Measurements from ENCODE around the gene SPRN. TPM values are rescaled to one million over a fixed set of nuclear protein-coding genes. Genes with fewer than 3 reads are reported as not detected.
"Not testable (repeated sequence)": the region's sequence is repeated elsewhere in the genome, so short reads cannot be mapped to it uniquely, and the experiment has no call there.

Gene SPRN
- total RNA-seq, 1 experiment from 2014 or later = not detected

DNA sequence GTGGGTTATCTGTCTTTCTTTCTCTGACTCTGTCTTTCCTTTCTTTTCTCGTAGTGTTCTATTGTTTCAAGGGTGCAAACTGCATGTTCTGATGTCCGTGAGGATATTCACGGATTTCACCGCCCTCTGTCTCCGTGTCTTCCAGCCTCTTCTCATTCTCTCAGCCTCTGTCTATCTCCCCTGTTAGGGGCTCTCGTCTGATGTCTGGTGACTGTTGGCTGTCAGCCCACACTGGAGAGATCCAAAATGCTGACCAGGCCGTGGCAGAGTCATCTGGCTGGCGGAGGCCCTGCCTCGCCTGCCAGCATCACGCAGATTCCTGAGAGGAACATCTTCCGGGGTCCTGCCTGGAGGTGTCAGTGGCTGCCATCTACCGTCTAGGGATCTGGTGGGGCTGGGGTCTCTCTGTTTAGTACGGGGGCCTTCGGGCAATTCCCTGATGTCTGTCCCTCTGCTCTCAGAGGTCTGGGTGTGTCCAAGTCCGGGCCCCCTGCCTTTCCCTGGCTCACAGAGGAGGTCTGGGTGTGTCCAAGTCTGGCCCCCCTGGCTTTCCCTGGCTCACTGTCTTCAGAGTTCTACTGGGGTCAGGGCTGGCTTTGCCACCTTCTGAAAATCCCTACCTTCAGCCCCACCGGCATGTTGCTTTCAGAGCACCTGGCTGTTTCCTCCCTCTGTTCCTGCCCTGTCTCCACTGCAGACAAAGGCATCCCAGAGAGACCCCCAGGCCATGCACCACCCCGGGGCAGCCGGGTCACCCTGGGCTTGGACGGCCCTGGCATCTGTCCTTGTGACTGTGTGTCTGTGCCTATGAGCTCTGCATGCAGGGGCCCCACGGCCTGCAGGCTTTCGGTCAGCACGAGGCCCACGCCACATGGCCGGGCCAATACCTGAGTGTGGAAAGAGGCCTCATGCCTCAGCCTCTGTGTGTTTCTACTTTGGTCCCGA, 15.4 kb upstream of the SPRN start:
- DNase-seq (ENCODE audit: low read depth) = no peak

DNA sequence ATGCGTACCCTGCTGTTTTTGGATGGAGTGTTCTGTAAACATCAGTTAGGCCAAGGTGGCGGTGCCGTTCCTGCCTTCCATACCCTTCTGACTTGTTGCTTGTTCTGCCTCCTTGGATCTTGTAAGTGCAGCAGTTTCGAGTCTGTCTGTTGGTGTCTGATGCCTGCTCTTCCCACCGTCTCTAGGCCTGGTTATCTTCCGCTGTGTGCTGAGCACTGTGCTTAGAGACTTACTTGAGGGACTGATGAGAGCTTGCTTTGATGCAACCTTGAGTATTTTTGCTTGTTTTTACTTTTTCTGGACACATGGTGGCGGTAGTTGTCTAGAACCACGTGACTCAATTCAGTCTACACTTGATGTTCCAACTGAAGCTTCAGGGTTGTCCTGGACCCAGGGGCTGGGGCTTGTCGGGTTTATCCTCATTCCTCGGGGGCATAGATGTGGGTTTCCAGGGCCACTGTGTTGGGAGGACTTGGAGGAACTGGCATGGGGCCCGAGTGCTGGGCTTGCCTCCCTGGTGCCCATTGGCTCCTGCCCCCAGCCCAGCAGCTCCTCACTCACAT, 14.4 kb upstream of the SPRN start:
- DNase-seq (ENCODE audit: low read depth) = peak; percentile 13

DNA sequence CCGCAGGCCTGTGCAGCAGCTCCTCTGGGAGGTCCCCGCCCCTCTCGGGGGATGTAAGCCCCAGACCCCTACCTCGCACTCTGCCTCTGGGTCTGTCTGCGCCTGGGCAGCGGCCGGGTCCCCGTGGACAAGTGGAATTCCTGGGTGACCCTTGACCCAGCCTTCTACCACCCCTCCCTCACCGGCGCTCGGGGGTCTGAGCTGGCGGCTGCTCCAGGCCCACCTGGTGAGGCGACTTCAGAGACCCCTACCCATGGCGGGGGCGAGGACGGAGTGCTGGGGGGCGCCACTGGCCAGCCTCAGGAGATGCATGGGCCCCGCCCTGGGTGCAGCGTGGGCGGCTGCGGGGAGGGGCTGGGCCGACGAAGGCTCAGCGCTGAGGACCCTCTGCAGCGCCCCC, 8.4 kb upstream of the SPRN start:
- not testable (repeated sequence) for DNase-seq (ENCODE audit: low read depth)

DNA sequence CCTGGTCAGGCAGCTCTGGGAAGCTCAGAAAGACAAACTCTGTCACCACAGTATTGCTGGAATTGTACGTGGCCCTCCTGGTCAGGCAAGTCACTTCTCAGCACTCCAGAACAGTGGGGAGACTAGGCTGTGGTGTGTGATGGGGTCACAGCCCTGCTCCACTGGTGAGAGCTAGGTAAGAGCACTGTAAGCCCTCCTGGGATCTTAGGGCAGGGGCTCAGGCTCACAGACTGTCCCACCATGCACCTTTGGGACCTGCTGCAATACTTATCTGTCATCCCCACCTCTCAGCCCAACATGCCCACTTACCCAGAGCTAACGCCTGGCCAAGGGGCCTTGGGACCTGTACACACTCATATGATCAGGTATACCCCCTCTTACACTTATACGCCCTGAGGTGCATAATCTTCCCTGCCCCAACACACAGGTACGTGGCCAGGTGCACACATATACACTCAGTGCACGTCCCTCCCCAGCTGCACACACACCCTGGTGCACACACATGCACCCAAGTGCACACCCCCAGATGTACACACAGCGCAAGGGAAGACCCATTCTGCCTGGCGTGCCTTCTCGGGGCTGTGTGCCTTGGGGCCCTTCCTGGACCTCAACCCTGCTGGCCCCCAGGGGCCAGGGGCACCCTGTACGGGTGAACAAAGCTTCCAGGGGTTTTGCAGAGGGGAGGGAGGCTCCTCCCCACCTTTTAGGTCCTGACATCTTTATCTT, 7.6 kb upstream of the SPRN start:
- DNase-seq (ENCODE audit: low read depth) = not testable (repeated sequence)

DNA sequence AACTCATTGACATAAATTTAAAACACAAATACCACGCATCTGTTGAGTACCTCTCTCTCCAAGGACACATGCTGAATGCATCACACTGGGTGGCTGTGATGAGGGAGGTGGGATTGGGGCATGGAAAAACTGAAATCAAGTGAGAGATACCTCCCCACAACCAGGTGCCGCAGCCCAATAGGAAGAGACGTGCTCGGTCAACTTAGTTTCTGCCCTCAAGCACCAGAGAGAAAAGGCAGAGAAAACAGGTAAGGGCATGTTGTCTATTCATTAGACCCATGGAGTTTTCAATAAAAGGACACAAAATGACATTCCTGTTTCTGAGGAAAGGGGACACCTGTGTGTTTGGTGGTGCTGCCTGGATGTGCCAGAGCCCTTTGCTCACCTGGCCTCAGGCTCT, 5.1 kb upstream of the SPRN start:
- DNase-seq (ENCODE audit: low read depth) = not testable (repeated sequence)

DNA sequence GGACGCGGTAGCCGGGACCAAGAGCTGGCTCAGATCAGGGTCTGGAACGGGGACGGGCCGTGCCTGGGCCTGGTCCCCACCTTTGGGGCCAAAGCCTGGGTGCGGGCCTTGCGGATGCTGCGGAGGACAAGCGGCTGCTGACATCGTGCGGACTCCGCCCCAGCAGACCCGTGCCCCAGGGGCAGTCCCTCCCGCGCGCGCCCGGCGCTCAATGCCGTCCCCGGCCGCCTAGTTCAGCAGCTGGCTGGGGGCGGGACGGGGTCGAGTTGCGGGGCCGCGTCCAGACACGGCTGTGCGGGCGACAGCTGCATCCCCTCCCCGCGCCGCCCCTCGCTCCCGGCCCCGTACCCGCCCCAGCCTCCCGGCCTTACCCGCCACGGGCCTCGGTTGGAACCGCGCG, 323 bp downstream of the SPRN start:
- DNase-seq (ENCODE audit: low read depth) = not testable (repeated sequence)

DNA sequence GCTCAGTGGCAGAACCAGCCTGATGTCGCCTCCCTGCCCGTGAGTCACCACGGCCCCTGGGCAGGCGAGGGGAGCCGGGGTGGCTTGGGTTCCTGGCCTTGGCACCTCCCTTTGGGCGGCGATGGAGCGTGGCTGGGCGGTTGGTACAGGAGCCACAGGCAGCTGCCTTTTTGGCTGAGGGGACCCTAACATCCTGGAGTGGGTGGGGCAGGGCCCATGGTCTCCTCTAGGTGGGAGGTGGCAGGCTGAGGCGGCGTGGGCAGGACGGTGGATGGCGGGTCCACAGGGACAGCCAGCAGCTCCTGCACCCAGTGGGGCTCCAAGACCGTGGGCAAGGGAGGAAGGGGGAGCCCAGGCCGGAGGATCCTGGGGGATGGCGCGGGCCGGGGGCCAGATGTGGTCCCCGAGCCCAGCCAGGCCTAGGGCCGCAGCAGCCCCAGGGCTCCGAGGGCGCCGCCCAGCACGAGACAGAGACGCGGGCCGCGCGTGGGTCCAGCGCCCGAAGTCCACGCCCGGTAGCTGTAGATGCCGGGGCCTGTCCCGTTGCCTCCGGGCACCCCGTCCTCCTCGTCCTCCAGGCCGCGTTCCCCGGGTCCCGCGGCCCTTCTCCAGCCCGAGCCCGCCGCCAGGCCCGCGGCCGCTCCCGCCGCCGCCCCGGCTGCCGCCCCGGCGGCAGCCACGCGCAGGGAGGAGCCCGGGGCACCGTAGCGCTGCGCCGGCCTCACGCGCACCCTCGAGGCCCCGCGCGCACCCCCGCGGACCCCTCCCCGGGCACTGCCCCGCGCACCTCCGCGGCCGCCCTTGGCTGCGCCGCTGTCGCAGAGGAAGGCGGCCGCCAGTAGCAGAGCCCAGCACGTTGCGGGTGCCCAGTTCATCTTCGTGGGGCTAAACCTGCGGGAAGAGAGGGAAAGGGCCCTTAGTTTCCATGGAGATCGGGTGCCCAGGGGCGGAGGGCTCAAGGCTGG, 1.3 kb downstream of the SPRN start:
- DNase-seq (ENCODE audit: low read depth) = no peak

DNA sequence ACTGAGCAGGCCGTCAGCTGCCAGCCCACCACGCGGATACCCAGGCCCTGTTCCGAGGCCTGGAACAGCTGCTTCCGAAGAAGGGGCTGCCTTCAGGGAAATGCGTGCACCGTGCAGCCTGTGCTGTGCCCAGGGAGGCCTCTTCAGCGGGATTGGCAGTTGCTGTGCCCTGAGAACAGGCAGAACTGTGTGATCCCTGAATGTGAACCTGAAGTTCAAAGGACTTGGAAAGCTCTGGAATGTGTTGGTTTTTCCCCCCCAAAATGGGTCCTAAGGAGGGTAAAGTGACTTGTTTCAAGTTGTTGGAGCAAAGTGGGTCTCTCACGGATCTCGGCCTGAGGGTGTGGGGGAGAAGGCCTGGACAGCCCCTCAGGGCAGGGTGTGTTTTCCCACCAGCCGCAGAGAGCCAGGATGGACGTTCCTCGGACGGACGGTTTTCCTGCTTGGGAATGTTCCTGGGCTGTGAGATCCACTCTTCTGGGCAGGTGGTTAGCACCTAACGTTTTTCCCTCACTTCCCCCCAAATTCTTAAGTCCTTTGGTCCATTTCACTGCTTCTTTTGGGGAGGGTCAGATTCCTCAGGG, 2.1 kb downstream of the SPRN start:
- DNase-seq (ENCODE audit: low read depth) = no peak

DNA sequence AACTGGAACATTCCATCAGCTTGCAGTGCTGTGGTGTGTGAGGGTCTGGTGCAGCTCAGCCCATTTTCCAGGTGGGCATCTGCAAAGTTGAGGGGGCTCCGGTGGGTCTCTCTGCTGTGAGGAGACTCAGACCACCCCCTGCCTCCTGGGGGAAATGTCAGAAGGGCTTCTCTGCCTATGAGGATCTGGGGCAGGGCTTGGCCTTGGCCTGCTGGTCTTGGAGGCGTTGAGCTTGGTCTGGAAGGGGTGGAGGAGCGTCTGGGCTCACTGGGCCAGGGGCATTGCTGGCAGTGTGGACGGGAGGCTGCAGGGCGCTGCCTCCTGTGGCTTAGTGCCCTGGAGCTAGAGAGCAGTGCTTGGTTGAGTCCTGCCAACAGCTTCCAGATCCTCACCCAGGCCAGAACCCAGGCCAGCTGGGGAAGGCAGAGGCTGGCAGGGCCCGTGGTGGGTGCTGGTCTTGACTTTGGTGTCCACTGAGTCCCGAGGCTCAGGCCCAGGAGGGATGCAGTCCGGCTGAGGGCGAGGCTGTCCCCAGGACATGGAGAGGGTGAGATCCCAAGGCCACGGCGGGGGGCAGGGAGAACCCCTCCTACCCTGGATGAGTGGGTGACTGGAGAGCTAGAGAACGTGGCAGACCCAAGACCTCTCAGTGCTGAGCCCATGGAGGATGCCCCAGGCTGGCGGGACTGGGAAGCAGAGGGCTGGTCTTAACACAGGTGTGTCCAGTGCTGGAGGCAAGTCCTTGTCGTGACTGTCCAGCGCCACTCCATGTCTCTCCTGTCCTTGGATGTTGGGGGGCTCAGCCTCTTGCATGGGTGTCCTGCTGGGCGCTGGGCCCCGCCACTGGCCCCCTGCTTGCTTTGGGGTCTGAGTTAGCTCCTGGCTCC, 2.8 kb downstream of the SPRN start:
- DNase-seq (ENCODE audit: low read depth) = no peak

DNA sequence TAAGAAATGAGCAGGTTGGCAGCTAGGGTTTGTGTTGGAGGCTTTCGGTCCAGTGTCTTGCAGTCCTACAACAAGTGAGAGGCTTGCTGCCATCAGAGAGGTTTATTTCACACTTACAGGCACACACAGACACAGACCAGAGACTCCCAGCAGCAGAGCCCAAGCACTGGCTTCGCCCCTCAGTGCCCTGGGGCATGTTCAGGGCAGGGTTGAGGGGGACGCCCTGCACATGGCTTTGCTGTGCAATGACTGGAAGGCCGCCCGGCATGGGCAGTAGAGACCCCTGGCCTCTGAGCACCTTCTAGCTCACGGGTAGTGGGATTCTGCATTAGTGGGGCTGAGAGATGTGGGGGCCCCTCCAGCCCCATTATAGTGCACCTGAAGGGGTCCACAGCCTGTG, 3.8 kb downstream of the SPRN start:
- DNase-seq (ENCODE audit: low read depth) = no peak

DNA sequence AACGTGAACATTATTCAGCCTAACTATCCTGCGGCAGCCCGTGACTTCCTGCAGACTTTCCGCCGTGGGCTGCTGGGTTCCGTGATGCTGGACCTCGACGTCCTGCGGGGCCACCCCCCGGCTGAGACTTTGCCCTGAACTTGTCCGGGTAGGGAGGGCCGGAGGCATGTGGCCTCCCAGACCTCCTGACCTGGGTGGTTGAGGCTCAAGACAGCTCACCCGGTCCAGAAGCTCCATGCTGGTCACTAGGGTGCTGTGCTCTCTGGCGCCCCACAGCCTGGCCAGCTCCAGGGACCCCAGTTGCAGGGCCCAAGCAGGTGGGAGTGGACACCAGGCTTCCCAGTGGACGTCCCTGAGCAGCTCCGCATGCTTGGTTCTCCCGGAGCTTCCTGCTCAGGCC, 4.4 kb downstream of the SPRN start:
- DNase-seq (ENCODE audit: low read depth) = no peak

DNA sequence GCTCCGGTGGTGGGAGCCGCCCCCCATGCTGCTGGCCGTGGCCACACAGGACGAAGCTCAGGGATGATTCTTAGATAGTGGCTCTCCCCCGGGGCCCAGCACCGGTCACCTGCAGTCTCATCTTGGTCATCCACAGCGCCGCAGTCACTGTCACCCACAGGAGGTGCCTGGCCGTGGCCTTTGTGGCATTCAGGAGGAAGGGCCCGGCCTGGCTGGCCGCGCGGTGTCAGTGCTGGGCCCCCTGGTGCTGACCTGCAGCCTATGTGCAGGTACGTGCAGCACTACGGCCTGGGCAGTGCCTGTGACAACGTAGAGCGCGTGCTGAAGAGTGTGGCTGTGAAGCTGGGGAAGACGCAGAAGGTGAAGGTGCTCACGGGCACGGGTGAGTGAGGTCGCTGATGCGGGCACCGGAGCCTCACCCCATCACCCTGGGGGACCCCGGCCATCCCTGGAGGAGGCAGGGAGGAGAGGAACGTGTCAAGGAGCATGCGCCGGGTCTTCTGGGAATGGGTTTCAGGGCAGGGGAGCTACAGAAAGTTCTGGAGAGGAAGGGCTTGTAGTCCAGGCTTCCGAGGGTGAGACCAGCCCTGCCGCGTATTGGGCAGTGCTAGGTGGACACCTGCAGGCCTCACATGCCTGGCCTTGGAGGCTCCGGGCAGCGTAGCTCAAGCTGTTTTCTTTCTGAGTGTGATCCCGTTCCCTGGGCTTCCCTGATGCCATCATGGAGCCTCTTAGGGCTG, 5.0 kb downstream of the SPRN start:
- no peak for DNase-seq (ENCODE audit: low read depth)

DNA sequence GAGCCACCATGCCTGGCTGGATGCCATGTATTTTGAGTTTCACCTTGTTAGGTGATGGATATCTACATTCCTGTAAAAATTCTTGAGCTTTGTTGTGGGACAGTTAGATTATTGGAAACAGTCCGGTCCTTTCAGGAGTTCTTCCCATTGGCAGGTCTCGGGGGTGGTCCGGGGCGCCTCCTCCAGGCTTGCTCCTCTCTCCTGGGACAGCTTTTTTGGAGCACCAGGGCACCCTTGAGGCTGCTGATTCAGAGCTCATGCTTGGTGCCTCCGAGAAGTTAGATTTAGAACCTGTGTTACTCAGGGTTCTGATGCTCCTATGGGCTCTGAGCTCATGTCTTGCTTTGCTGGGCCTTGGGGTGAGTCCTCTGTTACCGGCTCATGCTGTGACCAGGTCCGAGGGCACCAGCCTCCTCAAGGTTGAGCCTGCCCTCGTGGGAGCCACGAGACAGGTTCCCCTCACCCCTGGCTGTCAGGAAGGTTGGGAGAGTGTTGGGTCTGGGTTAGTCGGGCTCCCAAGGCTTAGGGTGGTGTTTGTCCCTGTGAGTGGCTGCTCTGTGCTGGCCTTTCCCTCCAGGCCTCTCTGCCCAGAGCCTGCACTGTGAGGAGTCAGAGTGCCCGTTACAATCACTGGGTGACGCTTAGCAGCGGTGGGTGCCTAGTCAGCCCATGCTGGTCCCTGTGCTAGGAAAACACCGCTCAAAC, 6.0 kb downstream of the SPRN start:
- no peak for DNase-seq (ENCODE audit: low read depth)

DNA sequence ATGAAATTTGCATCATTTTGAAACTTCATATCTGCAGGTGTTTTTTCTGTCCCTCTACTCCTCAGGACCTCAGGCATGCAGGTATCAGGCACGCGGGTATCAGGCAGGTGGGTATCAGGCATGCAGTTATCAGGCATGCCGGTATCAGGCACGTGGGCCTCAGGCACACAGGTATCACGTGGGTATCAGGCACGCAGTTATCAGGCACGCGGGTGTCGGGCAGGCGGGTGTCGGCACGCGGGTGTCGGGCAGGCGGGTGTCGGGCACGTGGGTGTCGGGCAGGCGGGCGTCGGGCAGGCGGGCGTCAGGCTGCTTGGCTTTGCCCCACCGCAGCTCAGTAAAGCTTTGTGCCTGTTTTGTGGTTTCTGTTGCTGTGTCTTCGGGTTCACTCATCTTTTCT, 8.7 kb downstream of the SPRN start:
- DNase-seq (ENCODE audit: low read depth) = no peak

DNA sequence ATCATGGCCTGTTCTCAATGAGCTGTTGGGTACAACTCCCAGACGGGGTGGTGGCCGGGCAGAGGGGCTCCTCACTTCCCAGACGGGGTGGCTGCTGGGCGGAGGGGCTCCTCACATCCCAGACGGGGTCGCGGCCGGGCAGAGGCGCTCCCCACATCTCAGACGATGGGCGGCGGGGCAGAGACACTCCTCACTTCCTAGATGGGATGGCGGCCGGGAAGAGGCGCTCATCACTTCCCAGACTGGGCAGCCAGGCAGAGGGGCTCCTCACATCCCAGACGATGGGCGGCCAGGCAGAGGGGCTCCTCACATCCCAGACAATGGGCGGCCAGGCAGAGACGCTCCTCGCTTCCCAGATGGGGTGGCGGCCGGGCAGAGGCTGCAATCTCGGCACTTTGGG, 10.0 kb downstream of the SPRN start:
- not testable (repeated sequence) for DNase-seq (ENCODE audit: low read depth)

DNA sequence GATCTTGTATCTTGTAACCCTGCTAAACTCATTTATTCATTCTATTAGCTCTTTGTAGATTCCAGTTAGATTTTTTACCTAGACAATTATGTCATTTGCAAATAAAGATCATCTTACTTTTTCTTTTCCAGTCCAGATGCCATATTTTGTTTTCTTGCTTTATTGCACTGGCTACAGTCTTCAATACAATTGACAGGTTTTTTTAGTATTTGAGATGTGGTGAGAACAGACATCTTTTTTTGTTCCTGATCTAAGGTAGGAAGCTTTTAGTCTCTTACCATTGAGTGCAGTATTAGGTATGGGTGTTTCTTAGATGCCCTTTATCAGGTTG, 12.1 kb downstream of the SPRN start:
- no peak for DNase-seq (ENCODE audit: low read depth)

DNA sequence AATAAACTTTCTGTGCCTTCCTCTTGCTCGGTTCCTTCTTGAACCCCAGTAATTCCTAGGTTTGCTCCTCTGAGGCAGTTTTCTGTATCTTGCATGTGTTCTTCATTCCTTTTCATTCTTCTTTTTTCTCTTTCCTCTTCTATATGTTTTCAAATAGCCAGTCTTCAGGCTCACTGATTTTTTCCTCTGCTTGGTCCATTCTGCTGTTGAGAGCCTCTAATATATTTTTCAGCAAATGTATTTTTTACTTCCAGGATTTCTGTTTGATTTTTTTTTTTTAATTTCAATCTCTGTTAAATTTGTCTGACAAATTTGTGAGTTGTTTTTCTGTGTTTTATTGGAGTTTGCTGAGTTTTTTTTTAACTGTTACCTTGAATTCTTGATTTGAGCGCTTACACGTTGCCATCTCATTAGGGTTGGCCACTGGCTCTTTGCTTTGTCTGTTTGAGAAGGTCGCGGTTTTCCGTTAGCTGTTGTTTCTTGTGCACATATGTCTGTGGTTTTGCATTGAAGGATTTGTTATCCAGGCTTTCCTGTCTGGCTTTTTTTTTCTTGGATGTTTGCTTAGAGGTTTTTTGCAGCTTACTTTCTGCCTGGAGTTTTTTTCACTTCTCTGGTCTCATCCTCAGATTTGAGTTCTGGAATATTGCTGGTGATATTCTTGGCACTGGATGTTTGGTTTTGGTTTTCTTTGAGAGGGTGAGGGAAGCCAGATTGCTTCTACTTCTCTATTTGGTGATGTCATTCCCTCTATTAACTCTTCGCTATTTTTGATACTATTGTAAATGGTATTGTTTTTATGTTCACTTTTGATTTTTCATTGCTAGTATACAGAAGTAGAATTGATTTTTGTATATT, 12.7 kb downstream of the SPRN start:
- no peak for DNase-seq (ENCODE audit: low read depth)
